Raji (cell line): Measurements from ENCODE around the gene FADD.

Experiments
- POLR2A ChIP-seq: IDR thresholded peaks from 2 replicates; pipeline ENCODE4 v1.6.1; 2011; ENCODE audit warnings: low read depth, low read length, control low read depth; ENCODE audit not compliant: insufficient read depth

FADD gene

GRCh38 chr11:70170596-70171210 lies 32.4 kb upstream of the FADD start:
- TF ChIP-seq POLR2A, result no peak

- no peak for TF ChIP-seq POLR2A
These were observed 30.1 kb upstream of the FADD start for GRCh38 chr11:70173018-70173417.

GRCh38 chr11:70174547-70175235 lies 28.4 kb upstream of the FADD start:
- TF ChIP-seq POLR2A, result no peak

- no peak for TF ChIP-seq POLR2A
These were observed 27.8 kb upstream of the FADD start for GRCh38 chr11:70175236-70175698.

GRCh38 chr11:70176940-70177689 lies 26.0 kb upstream of the FADD start:
- no peak for TF ChIP-seq POLR2A

GRCh38 chr11:70180906-70181305 lies 22.2 kb upstream of the FADD start:
- no peak for TF ChIP-seq POLR2A

GRCh38 chr11:70182266-70182665 lies 20.8 kb upstream of the FADD start:
- TF ChIP-seq POLR2A, result no peak

GRCh38 chr11:70183032-70183431 lies 20.1 kb upstream of the FADD start:
- TF ChIP-seq POLR2A, result no peak

- no peak for TF ChIP-seq POLR2A
These were observed 19.5 kb upstream of the FADD start for GRCh38 chr11:70183483-70184176.

GRCh38 chr11:70184396-70184795 lies 18.7 kb upstream of the FADD start:
- TF ChIP-seq POLR2A, result no peak

GRCh38 chr11:70185348-70186055 lies 17.6 kb upstream of the FADD start:
- TF ChIP-seq POLR2A, result no peak

GRCh38 chr11:70186420-70186819 lies 16.7 kb upstream of the FADD start:
- no peak for TF ChIP-seq POLR2A

- TF ChIP-seq POLR2A, result no peak
These were observed 16.2 kb upstream of the FADD start for GRCh38 chr11:70186936-70187335.

GRCh38 chr11:70187771-70188170 lies 15.3 kb upstream of the FADD start:
- TF ChIP-seq POLR2A, result no peak

- no peak for TF ChIP-seq POLR2A
These were observed 13.5 kb upstream of the FADD start for GRCh38 chr11:70189622-70190021.
